Right ventricle myocardium inferior (tissue), 1 donor: ENCODE measurements around the gene TSPAN18. TPM values are rescaled to one million over a fixed set of nuclear protein-coding genes. Genes with fewer than 3 reads are reported as not detected.

Source experiments
- ATAC-seq: fragments of 200-7000 bp; cut with Tn5 transposase; one replicate; pipeline ENCODE4 v1.9.1; 2020; ENCODE audit warnings: mild to moderate bottlenecking, moderate library complexity
- DNase-seq: peaks from one replicate; pipeline ENCODE4 v3.0.0; 2021; ENCODE audit errors: missing footprints
- intact Hi-C: fragments of 100-400 bp; cut with DNase I; formaldehyde crosslinking; loops from one replicate; pipeline ENCODE4 v1.11.0; 2022
- total RNA-seq: library from RNA; stranded (reverse); fragmentation: NEBNext Ultra II Directional; extraction: Animal tissue kit (Norgen Biotek cat#: 25700); gene quantifications from one replicate; pipeline ENCODE4 v1.2.1, GENCODE V29; 2021
- donor health status: DM: no; HTN: yes; CAD: no; lungs with severe emphysema.

The TSPAN18 gene
- total RNA-seq, 1 donor from 2014 or later = 115 TPM

DNA sequence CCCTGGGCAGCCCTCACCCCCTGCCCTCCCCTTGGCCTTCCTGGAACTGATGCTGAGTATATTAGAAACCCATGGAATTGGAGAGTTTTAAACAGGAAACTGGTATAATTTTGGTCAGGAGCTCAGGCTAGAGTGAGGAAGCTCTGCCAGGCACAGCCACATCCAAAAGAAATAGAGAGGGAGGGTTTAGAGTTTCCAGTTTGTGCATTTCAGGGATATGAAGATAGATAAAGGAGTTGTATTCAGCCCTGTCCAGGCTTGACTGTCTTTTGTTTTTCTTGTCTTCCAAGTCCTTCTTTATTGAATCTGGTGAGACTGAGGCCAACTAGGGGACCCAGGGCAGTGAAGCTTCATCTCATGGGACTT lies 71.8 kb downstream of the TSPAN18 start:
- DNase-seq (no peak), ATAC-seq (no peak)
- intact Hi-C loops = no loop called here

DNA sequence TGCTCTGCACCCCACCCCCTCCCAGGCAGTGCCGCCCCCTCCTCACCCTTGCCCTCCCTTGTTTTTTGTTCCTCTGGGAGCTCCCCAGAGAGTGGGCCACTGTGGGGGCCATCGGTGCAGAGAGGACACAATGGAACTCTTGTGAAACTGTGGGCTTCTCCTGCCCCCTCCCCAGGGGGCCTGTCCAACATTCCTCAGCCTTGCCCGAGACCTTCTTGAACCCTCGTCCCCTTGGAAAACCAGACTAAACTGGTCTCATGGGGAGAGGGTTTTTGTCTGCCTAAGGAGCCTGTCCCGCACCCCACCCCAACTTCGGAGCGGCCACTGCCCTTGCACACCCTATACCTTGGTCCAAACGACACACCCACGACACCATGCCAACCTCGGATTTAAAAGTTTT lies 72.2 kb downstream of the TSPAN18 start:
- ATAC-seq = no peak
- intact Hi-C loops = no loop called here
- DNase-seq = no peak

DNA sequence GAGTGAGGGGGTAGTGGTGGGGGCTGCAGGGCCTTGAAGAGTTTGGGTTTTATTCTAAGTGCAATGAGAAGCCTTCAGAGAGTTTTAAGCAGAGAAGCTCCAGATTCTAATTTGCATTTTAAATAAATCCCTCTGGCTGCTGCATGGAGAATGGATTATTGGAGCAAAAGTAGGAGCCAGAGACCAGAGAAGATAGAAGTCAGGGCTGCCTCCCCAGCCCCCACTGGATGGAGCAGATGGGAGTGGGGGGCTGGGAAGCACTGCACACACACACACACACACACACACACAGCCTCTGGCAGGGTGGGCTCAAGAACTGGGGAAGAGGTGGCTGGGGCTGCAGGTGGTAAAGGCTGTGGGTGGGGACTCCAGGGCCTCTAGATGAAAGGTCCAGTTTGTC lies 75.6 kb downstream of the TSPAN18 start:
- no peak for DNase-seq
- intact Hi-C loops = no loop called here
- no peak for ATAC-seq

DNA sequence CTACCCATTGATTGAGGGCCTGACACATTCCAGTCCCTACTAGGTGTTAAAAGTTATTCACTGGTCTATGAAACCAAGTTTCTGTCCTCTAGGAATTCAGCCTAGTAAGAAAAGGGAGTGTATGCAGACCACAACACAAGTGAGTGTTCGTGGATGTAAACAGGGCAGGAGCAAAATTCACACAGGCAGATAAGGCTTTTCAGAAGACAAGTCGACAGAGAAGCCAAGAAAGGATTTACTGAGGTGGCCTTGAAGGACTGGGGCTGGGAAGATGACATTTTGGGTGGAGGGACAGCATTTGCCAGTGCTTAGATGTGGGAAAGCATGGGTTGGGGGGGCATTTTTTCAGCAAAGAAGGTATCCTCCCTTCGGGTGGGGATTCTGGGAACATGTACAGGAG lies 76.2 kb downstream of the TSPAN18 start:
- intact Hi-C loops = no loop called here
- ATAC-seq = no peak
- DNase-seq = no peak

DNA sequence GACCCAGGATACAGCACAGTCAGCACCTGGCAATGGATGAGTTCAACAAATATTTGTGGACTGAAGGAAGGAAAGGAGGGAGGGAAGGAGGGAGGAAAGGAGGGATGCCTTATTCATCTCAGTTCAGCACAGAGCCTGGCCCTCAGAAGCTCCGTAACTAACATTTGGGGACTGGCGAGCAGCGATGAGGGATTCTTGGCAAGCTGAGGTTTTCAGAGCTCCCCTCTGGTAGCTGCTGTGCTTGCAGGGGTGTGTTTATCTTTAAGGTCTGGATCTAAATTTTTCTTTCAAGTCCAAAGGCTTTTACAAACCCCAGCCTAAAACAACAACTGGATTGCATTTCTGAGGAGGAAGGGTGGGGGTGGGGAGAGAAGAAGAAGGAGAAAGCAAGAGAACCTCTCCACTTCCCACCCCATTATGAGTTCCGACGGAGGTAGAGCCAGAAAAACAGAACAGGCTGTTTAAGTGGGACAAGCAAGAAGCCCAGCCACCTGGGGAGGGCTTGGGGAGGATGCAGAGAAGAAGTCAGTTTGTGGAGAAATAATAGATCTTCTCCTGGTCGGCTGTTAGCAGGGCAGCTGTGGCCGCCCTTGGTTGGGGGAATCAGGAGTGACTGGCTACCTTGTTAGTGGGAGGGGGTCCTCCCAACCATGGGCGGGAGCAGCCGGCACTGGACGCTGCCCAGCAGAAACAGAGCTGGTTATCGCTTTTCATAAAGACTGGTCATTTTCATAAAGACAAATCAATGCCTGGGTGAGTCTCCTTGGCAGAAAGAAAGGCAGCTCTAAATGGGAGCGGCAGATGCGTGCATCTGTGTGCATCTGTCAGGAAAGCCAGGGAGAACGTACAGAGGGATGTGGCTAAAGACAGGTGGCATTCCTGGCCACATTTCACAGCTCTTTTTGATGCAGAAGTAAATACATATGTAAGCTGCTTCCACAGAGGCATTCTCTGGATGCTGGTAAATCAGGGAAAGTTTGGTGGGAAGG lies 78.0 kb downstream of the TSPAN18 start:
- no peak for DNase-seq
- intact Hi-C loops = no loop called here
- peak; percentile 33 for ATAC-seq

DNA sequence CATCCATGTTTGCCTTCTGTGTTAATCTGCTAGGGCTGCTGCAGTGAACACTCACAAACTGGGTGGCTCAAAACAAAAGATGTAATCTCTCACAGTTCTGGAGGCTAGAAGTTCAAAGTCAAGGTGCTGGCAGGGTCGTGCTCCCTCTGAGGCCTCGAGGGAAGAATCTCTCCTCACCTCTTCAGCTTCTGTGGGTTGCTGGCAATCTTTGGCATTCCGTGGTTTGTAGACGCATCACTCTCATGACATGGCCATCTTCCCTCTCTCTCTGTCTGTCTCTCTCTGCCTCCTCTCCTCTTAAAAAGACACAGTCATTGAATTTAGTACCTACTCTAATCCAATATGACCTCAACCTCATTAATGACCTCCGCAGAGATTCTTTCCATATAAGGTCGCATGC lies 78.8 kb downstream of the TSPAN18 start:
- no peak for ATAC-seq
- intact Hi-C loops = no loop called here
- DNase-seq = no peak

DNA sequence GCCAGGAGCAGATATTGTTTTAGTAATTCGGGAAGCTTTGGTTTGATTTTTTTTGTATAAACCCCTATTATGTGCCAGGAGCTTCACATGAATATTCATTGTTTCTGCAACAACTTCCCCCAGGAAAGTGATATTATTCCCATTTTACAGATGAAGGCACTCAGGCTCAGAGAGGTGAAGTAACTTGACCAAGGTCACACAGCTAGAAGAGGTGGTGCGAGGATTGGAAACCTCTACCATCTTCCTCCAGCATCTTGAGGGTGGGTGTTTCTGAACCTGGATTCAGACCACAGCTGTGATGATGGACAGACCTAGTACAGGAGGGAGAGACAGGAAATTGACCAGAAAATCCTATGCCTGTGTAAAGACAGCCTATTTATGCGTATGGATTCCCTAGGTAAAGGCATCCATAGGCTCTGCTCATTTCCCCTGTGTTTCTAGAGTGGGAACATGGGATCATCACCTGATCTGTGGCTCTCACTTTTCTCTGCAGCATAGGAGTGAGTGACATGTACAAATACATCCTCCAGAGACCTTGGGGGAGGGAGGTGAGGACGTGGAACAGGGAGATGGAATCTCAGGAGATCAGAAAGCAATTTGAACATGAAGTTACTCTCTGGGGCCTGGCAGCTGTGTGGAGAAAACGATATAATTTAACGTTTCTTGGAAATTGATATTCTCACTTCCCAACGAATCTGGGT lies 81.4 kb downstream of the TSPAN18 start:
- no peak for DNase-seq
- intact Hi-C loops = no loop called here
- no peak for ATAC-seq

DNA sequence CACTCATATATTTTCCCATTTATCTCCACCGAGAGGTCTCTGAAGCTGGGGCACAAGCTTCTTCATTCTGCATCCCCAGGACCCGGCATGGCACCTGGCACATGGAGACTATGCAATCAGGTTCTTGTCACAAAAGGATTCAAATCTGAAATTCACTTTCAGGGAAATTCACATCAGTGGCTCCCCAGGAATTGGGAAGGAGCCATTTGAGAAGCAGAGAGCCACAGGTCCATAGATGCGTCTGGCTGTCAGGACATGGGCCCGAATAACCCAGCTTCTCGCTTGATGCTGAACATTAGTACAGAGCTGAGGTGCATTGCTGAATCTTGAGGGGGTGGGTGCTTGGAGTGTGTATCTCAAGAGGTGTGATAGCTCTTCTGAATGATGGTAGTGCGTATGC lies 82.5 kb downstream of the TSPAN18 start:
- ATAC-seq (no peak), DNase-seq (no peak)
- intact Hi-C loops = no loop called here

DNA sequence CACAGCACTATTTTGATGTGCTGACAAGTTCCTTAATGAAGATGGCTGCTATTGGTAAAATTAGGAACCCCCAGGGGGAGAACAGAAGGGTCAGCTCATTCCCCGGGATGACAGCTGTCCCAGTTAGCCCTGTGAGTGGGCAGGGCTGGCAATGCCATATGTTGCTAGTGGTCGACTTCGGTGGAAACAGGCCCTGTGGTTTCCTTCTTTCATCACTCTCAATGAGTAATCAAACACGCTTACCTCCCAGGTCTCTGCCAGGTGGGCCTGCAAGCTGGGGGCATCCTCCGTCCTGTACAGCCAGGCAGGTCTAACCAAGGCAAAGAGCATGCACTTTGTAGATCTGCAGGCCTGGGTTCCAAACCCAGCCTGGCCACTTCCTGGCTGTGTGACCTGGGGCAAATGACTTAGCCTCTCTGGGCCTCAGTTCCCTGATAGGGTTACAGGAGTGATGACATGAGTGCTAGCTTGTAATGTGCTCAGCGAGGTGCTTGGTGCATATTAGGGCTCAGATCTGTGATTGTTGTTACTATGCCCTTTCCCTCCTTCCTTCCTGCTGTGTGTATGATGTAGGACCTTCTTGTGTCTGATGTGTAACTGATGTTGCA lies 85.2 kb downstream of the TSPAN18 start:
- no peak for DNase-seq
- intact Hi-C loops = loop anchor here (5.0 kb wide), 1 partner anchor 50 kb away; no protein-coding TSS in a partner anchor
- no peak for ATAC-seq

DNA sequence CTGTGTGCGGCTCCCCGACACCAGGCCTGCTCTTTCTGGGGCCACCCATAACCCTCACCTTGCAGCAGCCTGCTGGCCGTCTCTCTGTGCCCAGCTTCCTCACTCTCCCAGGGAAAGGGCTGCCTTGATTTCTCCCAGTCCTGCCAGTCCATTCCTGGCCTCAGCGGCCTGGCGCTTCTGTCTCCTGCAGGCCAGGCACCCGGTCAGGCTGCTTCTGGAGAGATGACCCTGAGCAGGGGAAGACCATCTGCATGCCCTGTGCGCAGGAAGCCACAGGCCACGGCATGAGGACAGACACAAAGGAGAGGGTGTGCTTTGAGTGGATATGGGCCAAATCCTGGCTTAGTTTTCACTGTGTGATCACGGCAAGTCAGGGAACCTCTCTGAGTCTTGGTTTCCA lies 86.2 kb downstream of the TSPAN18 start:
- intact Hi-C loops = loop anchor here (5.0 kb wide), 1 partner anchor 49 kb away; no protein-coding TSS in a partner anchor
- DNase-seq = no peak
- ATAC-seq = peak; percentile 35

DNA sequence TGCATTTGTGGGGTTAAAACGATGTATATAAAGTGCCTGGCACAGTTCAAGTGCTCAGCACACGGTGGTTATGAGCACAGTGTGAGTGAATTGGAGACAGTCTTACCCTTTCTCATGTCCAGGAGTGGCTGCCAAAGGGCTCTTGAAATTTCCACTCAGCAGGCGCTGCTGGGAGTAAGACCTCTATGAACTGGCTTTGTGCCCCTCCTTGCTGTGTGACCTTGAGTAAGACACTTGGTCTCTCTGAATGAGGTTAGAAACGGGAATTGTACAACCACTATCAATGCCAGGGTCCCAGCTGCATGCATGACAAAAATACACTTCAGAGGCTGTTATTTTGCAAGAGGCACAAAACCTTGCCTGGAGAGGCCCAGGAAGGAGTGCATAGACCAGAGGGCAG lies 86.6 kb downstream of the TSPAN18 start:
- ATAC-seq = peak; percentile 85
- DNase-seq = no peak
- intact Hi-C loops = loop anchor here (5.0 kb wide), 1 partner anchor 49 kb away; no protein-coding TSS in a partner anchor

DNA sequence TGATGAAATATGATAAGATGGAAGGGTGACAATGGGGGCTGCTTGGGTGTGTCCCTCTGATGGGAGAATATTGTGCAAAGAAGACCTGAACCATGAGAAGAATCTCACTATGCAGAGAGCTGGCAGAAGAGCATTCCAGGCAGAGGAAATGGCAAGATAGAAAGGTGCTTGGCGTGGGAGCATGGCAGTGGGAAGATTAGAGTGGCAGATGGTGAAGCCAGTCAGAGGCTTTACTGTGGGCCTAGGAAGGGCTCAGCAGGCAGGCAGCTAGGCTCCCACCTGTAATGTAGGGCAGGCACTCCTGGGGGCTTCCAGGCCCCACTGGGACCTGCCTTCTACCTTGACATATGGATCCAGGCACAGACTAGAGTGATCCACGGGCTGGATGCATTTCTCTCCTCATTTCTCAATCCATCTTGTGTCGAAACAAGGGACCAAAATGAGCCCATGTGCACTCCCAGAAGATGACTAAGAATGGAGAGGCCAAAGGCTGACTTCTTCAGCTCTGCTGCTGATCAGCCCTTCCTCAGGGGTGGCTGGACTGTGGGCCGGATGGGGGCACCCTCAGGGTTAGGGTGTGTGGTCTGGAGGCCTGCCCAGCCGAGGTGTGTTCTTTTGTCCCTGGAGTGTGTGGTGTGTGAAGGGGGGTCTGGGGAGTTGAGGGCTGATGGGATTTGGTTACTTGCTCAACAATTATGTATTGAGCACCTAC lies 88.3 kb downstream of the TSPAN18 start:
- DNase-seq (no peak), ATAC-seq (no peak)
- intact Hi-C loops = loop anchor here (5.0 kb wide), 2 partner anchors 33 to 47 kb away; no protein-coding TSS in a partner anchor

DNA sequence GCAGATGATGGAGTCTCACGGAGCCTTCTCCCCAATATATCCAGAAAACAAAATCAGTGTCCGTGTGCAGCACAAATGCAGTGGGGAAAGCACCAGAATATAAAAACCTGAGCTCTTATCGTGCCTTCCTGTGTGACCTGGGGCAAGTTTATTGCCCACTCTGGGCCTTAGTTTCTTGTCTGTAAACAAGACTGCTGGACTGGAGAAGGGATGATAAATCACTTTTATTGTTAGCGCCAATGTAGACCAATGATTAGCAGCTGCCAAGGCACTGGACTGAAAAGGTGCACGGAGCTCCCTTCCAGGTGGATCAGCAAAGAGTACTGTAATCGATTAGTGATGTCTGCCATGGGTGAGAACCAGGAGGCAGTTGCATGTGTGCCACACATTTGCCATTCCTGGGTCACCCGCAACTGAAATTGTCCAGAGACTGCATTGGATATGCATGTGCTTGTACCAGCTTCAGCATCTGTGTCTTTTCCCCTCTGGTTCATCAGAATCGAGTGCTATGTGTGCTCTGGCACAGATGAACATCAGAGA lies 89.2 kb downstream of the TSPAN18 start:
- ATAC-seq (no peak), DNase-seq (no peak)
- intact Hi-C loops = loop anchor here (5.0 kb wide), 1 partner anchor 34 kb away; no protein-coding TSS in a partner anchor

DNA sequence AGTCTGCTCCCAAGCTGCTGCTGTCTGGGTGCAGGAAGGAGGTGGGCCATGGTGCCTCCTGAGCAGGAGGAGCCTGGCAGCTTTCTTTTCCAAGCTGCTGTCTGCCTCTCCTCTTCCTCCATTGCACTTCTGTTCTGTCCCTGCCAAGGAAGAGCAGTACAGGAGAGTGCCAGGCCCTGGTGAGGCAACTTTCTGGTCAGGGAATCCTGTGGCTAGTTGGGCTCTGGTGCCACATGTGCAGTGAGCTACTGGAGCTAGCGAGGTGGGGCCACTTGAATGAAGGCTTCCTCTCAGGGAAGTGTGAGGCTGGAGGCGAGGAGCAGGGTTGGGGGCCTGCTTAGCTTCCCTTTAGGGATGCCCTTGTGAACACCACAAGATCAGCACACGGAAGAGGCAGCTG lies 90.0 kb downstream of the TSPAN18 start:
- ATAC-seq (no peak), DNase-seq (no peak)
- intact Hi-C loops = loop anchor here (5.0 kb wide), 1 partner anchor 34 kb away; no protein-coding TSS in a partner anchor

DNA sequence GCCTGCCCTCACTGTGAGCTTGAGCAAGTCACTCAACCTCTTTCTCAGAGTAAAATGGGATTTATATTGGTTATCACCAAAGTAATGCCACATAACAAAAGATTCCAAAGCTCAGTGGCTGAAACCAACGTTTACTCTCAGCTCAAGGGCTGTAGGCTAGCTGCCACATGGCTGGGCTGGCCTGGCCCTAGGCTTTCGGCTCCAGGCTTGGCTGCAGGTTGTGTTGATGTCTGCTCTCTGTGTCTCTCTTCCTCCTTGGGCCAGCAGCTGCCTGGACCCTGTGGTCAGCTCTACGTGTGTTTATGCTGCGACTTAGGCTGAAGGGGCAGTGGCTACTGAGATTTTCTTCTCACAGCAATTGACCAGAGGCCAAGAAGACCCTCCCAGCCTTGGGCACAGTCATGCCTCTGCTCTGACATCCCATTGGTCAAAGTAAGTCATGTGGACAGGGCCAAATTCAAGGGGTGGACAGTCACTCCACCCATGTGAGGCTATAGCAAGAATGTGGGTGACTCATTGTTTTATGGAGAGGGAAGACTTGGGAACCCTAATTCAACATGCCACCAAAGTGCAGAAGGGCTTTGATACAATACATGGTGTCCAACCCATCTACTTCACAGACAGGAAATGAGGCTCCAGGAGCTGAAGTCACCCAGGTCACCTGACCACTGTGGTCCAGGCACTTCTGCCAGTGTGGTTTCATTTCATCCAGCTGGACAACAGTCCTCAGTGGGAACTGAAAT lies 90.6 kb downstream of the TSPAN18 start:
- no peak for ATAC-seq
- DNase-seq = no peak
- intact Hi-C loops = loop anchor here (5.0 kb wide), 1 partner anchor 35 kb away; no protein-coding TSS in a partner anchor

DNA sequence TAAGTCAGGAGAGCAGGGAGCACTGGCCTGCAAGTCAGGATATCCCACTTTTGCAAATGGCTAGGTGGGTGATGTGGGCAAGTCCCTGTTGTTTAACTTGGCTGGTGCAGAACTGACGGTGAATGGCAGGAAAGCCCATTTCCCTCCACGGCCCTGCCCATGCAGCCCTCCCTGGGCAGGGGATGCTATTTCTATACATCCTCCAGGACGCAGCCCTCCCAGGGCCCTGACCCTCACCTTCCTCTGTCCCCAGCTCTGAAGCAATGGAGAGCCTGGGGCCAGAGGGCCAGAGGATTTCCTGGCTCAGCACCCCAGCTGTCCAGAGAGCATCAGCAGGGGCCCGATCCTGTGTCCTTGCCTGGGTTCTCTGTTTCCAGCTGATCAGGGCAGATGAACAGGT lies 91.3 kb downstream of the TSPAN18 start:
- intact Hi-C loops = loop anchor here (5.0 kb wide), 1 partner anchor 36 kb away; no protein-coding TSS in a partner anchor
- DNase-seq = no peak
- ATAC-seq = no peak

DNA sequence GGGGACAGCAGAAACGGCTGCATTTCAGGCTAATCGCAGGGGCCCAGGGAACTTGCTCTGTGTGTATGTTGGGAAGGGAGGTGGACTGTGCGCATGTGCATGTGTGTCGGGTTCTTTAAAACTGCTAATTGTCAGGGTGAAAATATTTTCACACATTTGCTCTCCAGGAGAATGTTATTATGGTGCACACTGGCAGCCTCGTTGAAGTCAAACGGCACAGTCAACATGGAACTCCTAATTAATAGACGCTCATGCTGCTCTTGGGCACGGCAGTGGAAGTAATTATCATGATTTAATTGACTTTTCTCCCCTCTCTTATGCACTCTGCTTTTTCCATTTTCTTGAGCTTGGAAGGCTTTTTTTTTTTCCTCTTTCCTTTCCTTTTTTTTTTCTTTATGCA lies 92.6 kb downstream of the TSPAN18 start:
- ATAC-seq (no peak), DNase-seq (no peak)

DNA sequence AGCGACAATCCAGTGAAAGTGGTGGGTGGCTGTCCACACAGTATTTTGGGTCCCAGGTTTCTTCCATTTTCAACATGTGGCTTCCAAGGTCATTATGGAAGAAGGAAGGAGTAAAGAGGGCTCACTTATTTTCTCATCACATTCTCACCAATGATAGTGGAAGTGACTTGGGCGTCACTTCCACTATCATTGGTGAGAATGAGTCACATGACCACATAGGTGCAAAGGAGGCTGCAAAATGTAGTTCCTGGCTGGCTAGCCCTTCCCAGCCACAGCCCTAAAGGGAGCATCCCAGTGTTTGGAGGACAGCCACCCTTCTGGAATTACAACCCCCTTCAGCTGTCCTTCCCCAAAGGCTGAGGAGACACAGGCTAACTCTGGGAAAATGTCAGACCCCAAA lies 95.6 kb downstream of the TSPAN18 start:
- intact Hi-C loops = no loop called here
- ATAC-seq (no peak), DNase-seq (no peak)

More for the DNA sequence above, 92.6 kb downstream of the TSPAN18 start:
- intact Hi-C loops = loop anchor here (5.0 kb wide), 1 partner anchor 37 kb away; no protein-coding TSS in a partner anchor
